Measurements from ENCODE around the gene STK16. TPM values are rescaled to one million over a fixed set of nuclear protein-coding genes. Genes with fewer than 3 reads are reported as not detected.

STK16 gene
- total RNA-seq, 1 experiment from 2014 or later: 21.6 TPM

DNA sequence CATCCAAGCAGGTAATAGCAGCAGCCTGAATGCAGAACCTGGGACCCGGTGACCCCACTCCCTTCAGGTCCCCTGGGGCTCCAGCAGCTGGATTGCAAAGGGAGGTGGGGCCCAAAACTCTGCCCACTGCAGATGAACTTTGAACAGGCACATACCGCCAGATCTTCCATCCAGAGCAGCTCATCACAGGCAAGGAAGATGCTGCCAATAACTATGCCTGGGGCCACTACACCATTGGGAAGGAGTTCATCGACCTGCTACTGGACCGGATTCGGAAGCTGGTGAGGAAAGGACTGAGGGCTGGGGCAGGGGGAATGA lies 24.7 kb downstream of the STK16 start:
- no peak overlapping the region for H3K23ac ChIP-seq (ENCODE audit: insufficient read length, low read depth, low read length)
- peaks cover 4% of the 10 kb centered on the region; the same call in 1 of the 2 replicates for H3K4me1 ChIP-seq (ENCODE audit: insufficient read depth, low read length)
- no peaks in the 10 kb centered on the region for H3K79me1 ChIP-seq (ENCODE audit: insufficient read depth, low read depth, low read length, poor library complexity, severe bottlenecking)
- no peak overlapping the region for H4K91ac ChIP-seq (ENCODE audit: insufficient read length, low read depth, low read length)
- Mint-ChIP-seq H3K4me3 (no peak overlapping the region), H3K27me3 (ENCODE audit: low read depth) (peaks cover 39% of the 10 kb centered on the region), H3K36me3 (ENCODE audit: insufficient read depth in 1 of 3, low read depth in 3 of 3) (no peaks in the 10 kb centered on the region), H3K4me1 (peaks cover 12 to 17% of the 10 kb centered on the region in 2 experiments), H3K9me3 (no peaks in the 10 kb centered on the region), H3K27ac (no peak overlapping the region)
- H3K9me3 ChIP-seq (ENCODE audit: control insufficient read depth, low read depth, low read length): no peaks in the 10 kb centered on the region
- no peak overlapping the region for H2AFZ ChIP-seq (ENCODE audit: low read length)
- H4K5ac ChIP-seq (ENCODE audit: insufficient read length, low read depth, low read length): no peak overlapping the region
- no peaks in the 10 kb centered on the region for H3K27me3 ChIP-seq (ENCODE audit: insufficient read depth, low read length)
- H3K56ac ChIP-seq (ENCODE audit: insufficient read length, low read depth, low read length): no peak overlapping the region
- no peak overlapping the region for H3K4me2 ChIP-seq (ENCODE audit: insufficient read depth, insufficient read length, low read length)
- no peaks in the 10 kb centered on the region for H4K20me1 ChIP-seq (ENCODE audit: control insufficient read depth, insufficient read depth, insufficient read length)
- H3K9ac ChIP-seq (ENCODE audit: extremely low read depth, insufficient read length, low read length): no peak overlapping the region
- no CpG with 5 or more reads among the region's 5 CpGs for WGBS (ENCODE audit: extremely low coverage, insufficient read length, low lambda C conversion rate)
- H2AK5ac ChIP-seq (ENCODE audit: insufficient read length, low read length): no peak overlapping the region
- no peak overlapping the region for H2BK120ac ChIP-seq (ENCODE audit: low read depth, low read length, poor library complexity, severe bottlenecking)
- no peak for DNase-seq
- TF ChIP-seq, protein P1, sequence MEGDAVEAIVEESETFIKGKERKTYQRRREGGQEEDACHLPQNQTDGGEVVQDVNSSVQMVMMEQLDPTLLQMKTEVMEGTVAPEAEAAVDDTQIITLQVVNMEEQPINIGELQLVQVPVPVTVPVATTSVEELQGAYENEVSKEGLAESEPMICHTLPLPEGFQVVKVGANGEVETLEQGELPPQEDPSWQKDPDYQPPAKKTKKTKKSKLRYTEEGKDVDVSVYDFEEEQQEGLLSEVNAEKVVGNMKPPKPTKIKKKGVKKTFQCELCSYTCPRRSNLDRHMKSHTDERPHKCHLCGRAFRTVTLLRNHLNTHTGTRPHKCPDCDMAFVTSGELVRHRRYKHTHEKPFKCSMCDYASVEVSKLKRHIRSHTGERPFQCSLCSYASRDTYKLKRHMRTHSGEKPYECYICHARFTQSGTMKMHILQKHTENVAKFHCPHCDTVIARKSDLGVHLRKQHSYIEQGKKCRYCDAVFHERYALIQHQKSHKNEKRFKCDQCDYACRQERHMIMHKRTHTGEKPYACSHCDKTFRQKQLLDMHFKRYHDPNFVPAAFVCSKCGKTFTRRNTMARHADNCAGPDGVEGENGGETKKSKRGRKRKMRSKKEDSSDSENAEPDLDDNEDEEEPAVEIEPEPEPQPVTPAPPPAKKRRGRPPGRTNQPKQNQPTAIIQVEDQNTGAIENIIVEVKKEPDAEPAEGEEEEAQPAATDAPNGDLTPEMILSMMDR (conservative IDR thresholded peaks at IDR 0.05): no peak
- H3K79me2 ChIP-seq (ENCODE audit: insufficient read depth, low read length): no peaks in the 10 kb centered on the region
- no peak overlapping the region for H2BK15ac ChIP-seq (ENCODE audit: low read depth, low read length)
- no peak overlapping the region for H3K14ac ChIP-seq (ENCODE audit: insufficient read depth, low read length)
- H3T11ph ChIP-seq (ENCODE audit: low read length): no peak overlapping the region
- no peak overlapping the region for H3K27ac ChIP-seq (ENCODE audit: insufficient read length, low read depth, low read length)
- H3K4ac ChIP-seq (ENCODE audit: low read depth, low read length): no peak overlapping the region
- H3K18ac ChIP-seq (ENCODE audit: insufficient read length, low read depth, low read length): no peak overlapping the region
- no peak overlapping the region for H4K8ac ChIP-seq (replicated peaks; ENCODE audit: insufficient read length, low read depth, low read length)
- H3K23me2 ChIP-seq (ENCODE audit: insufficient read length, low read depth, low read length, poor library complexity, severe bottlenecking): no peaks in the 10 kb centered on the region
- H2BK20ac ChIP-seq (ENCODE audit: low read depth, low read length, poor library complexity, severe bottlenecking): no peak overlapping the region
- no peak overlapping the region for H2BK5ac ChIP-seq (ENCODE audit: insufficient read length, low read length)
- no peak overlapping the region for H2BK12ac ChIP-seq (ENCODE audit: insufficient read length, low read depth, low read length)
